ENCODE results near the gene DPYSL4. TPM values are rescaled to one million over a fixed set of nuclear protein-coding genes. Genes with fewer than 3 reads are reported as not detected.

Gene DPYSL4
- total RNA-seq, 1 donor from 2014 or later, result 31.7 TPM

Other genes with a start within 250 kb of the DPYSL4 start
- gene BNIP3, start 205.0 kb upstream of the DPYSL4 start, total RNA-seq, result 158 TPM
- gene JAKMIP3, start 121.0 kb upstream of the DPYSL4 start, total RNA-seq, result 1.5 TPM
- 5.9 TPM for gene STK32C, start 121.0 kb downstream of the DPYSL4 start, total RNA-seq
- 3.9 TPM for gene LRRC27, start 145.2 kb downstream of the DPYSL4 start, total RNA-seq
- 23.0 TPM for gene PWWP2B, start 210.3 kb downstream of the DPYSL4 start, total RNA-seq

All from Right ventricle myocardium superior (tissue), 1 donor.